Left lung (tissue), 10 donors: ENCODE measurements around the gene STAMBPL1. TPM values are rescaled to one million over a fixed set of nuclear protein-coding genes. Genes with fewer than 3 reads are reported as not detected.

Experiments
- ATAC-seq: fragments of 200-7000 bp; cut with Tn5 transposase; one replicate; pipeline ENCODE4 v1.9.1; 2020; ENCODE audit warnings: moderate library complexity
- DNase-seq, 4 donors: peaks; one replicate each; pipeline ENCODE4 v3.0.0-alpha.2; 2013 to 2020
- H3K27ac ChIP-seq, 2 donors: fragments of 200-600 bp; sonication (generic) in 1 of 2; one replicate each; pipeline versions ENCODE4 v1.5.0 to v1.8.0; 2020 to 2021
- H3K27me3 ChIP-seq, 2 donors: fragments of 200-600 bp; sonication (generic) in 1 of 2; one replicate each; pipeline versions ENCODE4 v1.5.0 to v1.8.0; 2020 to 2021
- H3K36me3 ChIP-seq, 2 donors: fragments of 200-600 bp; sonication (generic) in 1 of 2; one replicate each; pipeline versions ENCODE4 v1.5.0 to v1.8.0; 2020 to 2021
- H3K4me1 ChIP-seq, 2 donors: fragments of 200-600 bp; one replicate each; pipeline ENCODE4 v1.8.0; 2021
- H3K4me3 ChIP-seq, 2 donors: fragments of 200-600 bp; sonication (generic) in 1 of 2; one replicate each; pipeline versions ENCODE4 v1.5.0 to v1.8.0; 2020 to 2021; ENCODE audit warnings: mild to moderate bottlenecking in 1 of 2
- H3K9me3 ChIP-seq, 2 donors: fragments of 200-600 bp; sonication (generic) in 1 of 2; one replicate each; pipeline versions ENCODE4 v1.5.0 to v1.8.0; 2020 to 2021
- CTCF ChIP-seq, 2 donors: fragments of 200-600 bp; sonication (generic) in 1 of 2; IDR thresholded peaks; one replicate each; pipeline versions ENCODE4 v1.5.0 to v1.8.0; 2021; ENCODE audit warnings: antibody characterized with exemption in 2 of 2
- intact Hi-C, 2 donors: fragments of 100-400 bp; cut with DNase I; formaldehyde crosslinking; loops; one replicate each; pipeline versions ENCODE4 v1.11.2 to v1.14.2; 2022
- polyA plus RNA-seq, 6 donors: library from polyadenylated mRNA; unstranded; fragments of 120-200 nt; gene quantifications; one replicate each; pipeline ENCODE4 v1.2.1, GENCODE V29; 2013; ENCODE audit not compliant: insufficient read length in 6 of 6
- total RNA-seq, 2 donors: library from RNA; stranded (reverse); fragmentation: NEBNext Ultra II Directional; extraction: Animal tissue kit (Norgen Biotek cat#: 25700); gene quantifications; one replicate each; pipeline ENCODE4 v1.2.1, GENCODE V29; 2021
- donor health status: DM: no; HTN: yes; CAD: no.
- donor health status: DM: no; HTN: no; CAD: no.

The STAMBPL1 gene
- total and polyA plus RNA-seq, 8 donors = 7.5 to 13.4 (median 11.4) TPM

GRCh38 chr10:88944813-88945212, 64.8 kb downstream of the STAMBPL1 start:
- ATAC-seq (no peak), DNase-seq (no peak)
- Histone ChIP-seq H3K9me3 (no peaks in the 10 kb centered on the region), H3K36me3 (no peaks in the 10 kb centered on the region), H3K27ac (peak overlapping the region in 1 of 2 donors; percentile 5), H3K4me1 (no peaks in the 10 kb centered on the region), H3K4me3 (no peak overlapping the region), H3K27me3 (no peaks in the 10 kb centered on the region)
- no peak for TF ChIP-seq CTCF (IDR thresholded peaks at IDR 0.05)
- intact Hi-C loops = no loop called here

DNA sequence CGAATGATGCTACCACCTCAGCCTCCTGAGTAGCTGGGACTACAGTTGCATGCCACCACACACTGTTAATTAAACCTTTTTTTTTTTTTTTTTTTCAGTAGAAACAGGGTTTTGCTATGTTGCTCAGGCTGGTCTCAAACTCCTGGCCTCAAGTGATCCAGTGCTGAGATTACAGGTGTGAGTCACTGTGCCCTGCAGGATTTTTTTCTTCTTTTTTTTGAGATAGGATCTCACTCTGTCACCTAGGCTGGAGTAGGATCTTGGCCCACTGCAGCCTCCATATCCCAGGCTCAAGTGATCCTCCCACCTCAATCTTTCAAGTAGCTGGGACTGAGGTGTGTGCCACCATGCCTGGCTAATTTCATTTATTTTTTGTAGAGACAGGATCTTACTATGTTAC, 66.2 kb downstream of the STAMBPL1 start:
- no peak for DNase-seq
- TF ChIP-seq CTCF (IDR thresholded peaks at IDR 0.05) = no peak
- ATAC-seq = no peak
- no peaks in the 10 kb centered on the region for H3K9me3 ChIP-seq
- H3K4me1 ChIP-seq = peaks cover 0 to 3% of the 10 kb centered on the region in 2 donors
- no peaks in the 10 kb centered on the region for H3K27me3 ChIP-seq
- intact Hi-C loops = no loop called here
- H3K36me3 ChIP-seq = no peaks in the 10 kb centered on the region
- H3K27ac ChIP-seq = no peak overlapping the region
- no peak overlapping the region for H3K4me3 ChIP-seq

- no peak for TF ChIP-seq CTCF (IDR thresholded peaks at IDR 0.05)
- DNase-seq (no peak), ATAC-seq (no peak)
- H3K4me1 ChIP-seq = peaks cover 0 to 3% of the 10 kb centered on the region in 2 donors
- no peak overlapping the region for H3K4me3 ChIP-seq
- no peak overlapping the region for H3K27ac ChIP-seq
- no peaks in the 10 kb centered on the region for H3K27me3 ChIP-seq
- intact Hi-C loops = no loop called here
- H3K36me3 ChIP-seq = no peaks in the 10 kb centered on the region
- H3K9me3 ChIP-seq = no peaks in the 10 kb centered on the region
These were observed 67.0 kb downstream of the STAMBPL1 start for GRCh38 chr10:88946965-88947590.

DNA sequence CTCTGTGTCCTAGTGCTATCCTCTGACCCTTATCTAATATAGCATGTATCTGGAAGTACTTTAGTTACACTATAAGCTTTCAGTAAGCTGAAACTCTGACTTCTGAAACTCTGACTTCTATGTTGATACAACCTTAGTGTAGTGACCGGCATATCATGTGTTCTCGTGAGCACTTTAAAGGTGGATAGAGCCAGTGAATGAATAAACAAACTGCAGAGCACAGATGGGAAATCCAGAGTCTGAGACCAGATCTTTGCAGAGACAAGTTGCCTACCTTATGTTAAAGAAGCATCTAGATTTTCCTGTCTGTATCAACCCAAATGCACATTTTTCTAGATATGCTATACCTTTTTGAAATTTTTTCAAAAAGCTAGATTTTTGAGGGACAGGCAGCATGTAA, 69.0 kb downstream of the STAMBPL1 start:
- no peak for TF ChIP-seq CTCF (IDR thresholded peaks at IDR 0.05)
- H3K4me1 ChIP-seq = peaks cover 0 to 3% of the 10 kb centered on the region in 2 donors
- ATAC-seq (no peak), DNase-seq (no peak)
- H3K4me3 ChIP-seq = no peak overlapping the region
- H3K9me3 ChIP-seq = no peaks in the 10 kb centered on the region
- H3K36me3 ChIP-seq = no peaks in the 10 kb centered on the region
- peak overlapping the region in 1 of 2 donors; percentile 67 for H3K27ac ChIP-seq
- no peaks in the 10 kb centered on the region for H3K27me3 ChIP-seq
- intact Hi-C loops = no loop called here

- TF ChIP-seq CTCF (IDR thresholded peaks at IDR 0.05) = no peak
- intact Hi-C loops = no loop called here
- no peaks in the 10 kb centered on the region for H3K36me3 ChIP-seq
- H3K4me1 ChIP-seq = peaks cover 0 to 3% of the 10 kb centered on the region in 2 donors
- no peak for DNase-seq
- H3K9me3 ChIP-seq = no peaks in the 10 kb centered on the region
- H3K4me3 ChIP-seq = peak overlapping the region; percentile 1 to 4
- no peak for ATAC-seq
- no peaks in the 10 kb centered on the region for H3K27me3 ChIP-seq
- H3K27ac ChIP-seq = peak overlapping the region; percentile 3 to 67
These were observed 70.1 kb downstream of the STAMBPL1 start for GRCh38 chr10:88949912-88950837.
